Thymus (tissue), 11 donors: ENCODE data around the gene CD99L2. TPM values are rescaled to one million over a fixed set of nuclear protein-coding genes. Genes with fewer than 3 reads are reported as not detected.
"Not testable (repeated sequence)": the region's sequence is repeated elsewhere in the genome, so short reads cannot be mapped to it uniquely, and the experiment has no call there.

Experiments
- DNase-seq, 9 donors: peaks; one replicate each; pipeline ENCODE4 v3.0.0-alpha.2; 2013; ENCODE audit warnings: low spot score in 9 of 9, low read depth in 6 of 9, missing footprints in 1 of 9
- H3K27ac ChIP-seq, 2 donors: one replicate each; pipeline ENCODE4 v1.5.1; 2013; ENCODE audit warnings: control low read depth in 1 of 2, low read depth in 1 of 2, low read length in 1 of 2, mild to moderate bottlenecking in 1 of 2, moderate library complexity in 1 of 2
- H3K27me3 ChIP-seq, 2 donors: one replicate each; pipeline ENCODE4 v1.5.1; 2013; ENCODE audit warnings: low read length in 1 of 2; ENCODE audit not compliant: control insufficient read depth in 2 of 2, insufficient read depth in 1 of 2
- H3K36me3 ChIP-seq, 2 donors: one replicate each; pipeline ENCODE4 v1.5.1; 2013; ENCODE audit warnings: low read length in 1 of 2, mild to moderate bottlenecking in 1 of 2, moderate library complexity in 1 of 2; ENCODE audit not compliant: control insufficient read depth in 2 of 2, insufficient read depth in 2 of 2
- H3K4me1 ChIP-seq, 2 donors: one replicate each; pipeline ENCODE4 v1.5.1; 2013; ENCODE audit warnings: low read length in 2 of 2; ENCODE audit not compliant: control insufficient read depth in 2 of 2, insufficient read depth in 2 of 2
- H3K4me3 ChIP-seq, 2 donors: one replicate each; pipeline ENCODE4 v1.5.1; 2013; ENCODE audit warnings: low read length in 2 of 2, control low read depth in 1 of 2, mild to moderate bottlenecking in 1 of 2
- H3K9me3 ChIP-seq, 2 donors: one replicate each; pipeline ENCODE4 v1.5.1; 2013; ENCODE audit warnings: low read length in 1 of 2, mild to moderate bottlenecking in 1 of 2; ENCODE audit not compliant: control insufficient read depth in 2 of 2, insufficient read depth in 1 of 2
- WGBS: extraction: QIAGEN DNeasy Blood & Tissue Kit; methylation state at CpG from one replicate; pipeline ENCODE4 v1.1.7; 2013; 5-methylcytosine and 5-hydroxymethylcytosine counted together
- polyA plus RNA-seq: library from polyadenylated mRNA; stranded (reverse); fragments of 200-250 nt; gene quantifications from one replicate; pipeline ENCODE4 v1.2.3, GENCODE V29; 2013
- total RNA-seq: library from RNA; stranded (reverse); fragments of 120-200 nt; gene quantifications from one replicate; pipeline ENCODE4 v1.2.4, GENCODE V29; 2013
- donor health status: healthy.

CD99L2 gene
- total and polyA plus RNA-seq, 2 donors: 9.3 to 14.0 TPM

- Histone ChIP-seq H3K27ac (no peak overlapping the region), H3K27me3 (peaks cover 0 to 18% of the 10 kb centered on the region in 2 donors), H3K9me3 (no peaks in the 10 kb centered on the region), H3K4me3 (no peak overlapping the region), H3K4me1 (peaks cover 2 to 6% of the 10 kb centered on the region in 2 donors), H3K36me3 (no peaks in the 10 kb centered on the region)
- 86% methylated on average over 7 of the region's 7 CpGs for WGBS
- DNase-seq: no peak
Observed at GRCh38 chrX:150902434-150903109, 4.1 kb upstream of the CD99L2 start.

DNA sequence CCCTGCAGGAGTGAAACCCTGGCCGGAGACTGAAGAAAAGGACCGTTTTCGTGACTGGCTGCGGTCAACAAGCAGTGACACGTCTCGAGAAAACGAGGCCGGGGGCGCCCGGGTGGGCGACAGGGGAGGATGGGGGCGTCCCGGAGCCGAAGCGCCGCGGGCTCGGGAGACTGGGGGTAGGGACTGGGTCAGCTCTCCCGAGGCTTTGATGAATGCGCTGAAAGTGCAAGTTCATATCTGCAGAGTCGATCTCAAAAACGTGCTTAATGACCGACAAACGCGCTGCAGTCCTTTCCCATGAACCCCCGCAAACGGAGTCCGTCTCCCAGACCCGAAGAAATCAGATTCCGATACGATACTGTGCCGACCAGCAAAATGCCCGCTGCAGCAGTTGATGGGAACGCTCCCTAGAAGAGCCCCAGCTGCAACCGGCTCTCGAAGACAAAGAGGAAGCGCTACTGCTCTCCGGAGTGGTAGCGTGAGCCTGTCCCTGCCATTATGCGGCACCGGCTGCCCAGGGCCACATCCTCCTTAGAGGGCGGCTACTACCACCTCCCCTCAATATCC, 806 bp upstream of the CD99L2 start:
- under 1% methylated on average over 42 of the region's 42 CpGs for WGBS
- Histone ChIP-seq H3K27ac (no peak overlapping the region), H3K4me1 (peaks cover 2 to 6% of the 10 kb centered on the region in 2 donors), H3K9me3 (no peaks in the 10 kb centered on the region), H3K27me3 (peaks cover 0 to 18% of the 10 kb centered on the region in 2 donors), H3K36me3 (no peaks in the 10 kb centered on the region), H3K4me3 (peak overlapping the region; percentile 58 to 75)
- DNase-seq: peak in 6 of 9 donors; percentile 0 to 49 (median 15)

- Histone ChIP-seq H3K4me3 (peak overlapping the region; percentile 55 to 75), H3K27ac (peak overlapping the region in 1 of 2 donors; percentile 42), H3K4me1 (peaks cover 2 to 6% of the 10 kb centered on the region in 2 donors), H3K9me3 (no peaks in the 10 kb centered on the region), H3K36me3 (no peaks in the 10 kb centered on the region), H3K27me3 (peaks cover 0 to 16% of the 10 kb centered on the region in 2 donors)
- peak in 7 of 9 donors; percentile 0 to 57 (median 28) for DNase-seq
- 4% methylated on average over 22 of the region's 22 CpGs for WGBS
Observed at GRCh38 chrX:150897421-150898320, 797 bp downstream of the CD99L2 start.

DNA sequence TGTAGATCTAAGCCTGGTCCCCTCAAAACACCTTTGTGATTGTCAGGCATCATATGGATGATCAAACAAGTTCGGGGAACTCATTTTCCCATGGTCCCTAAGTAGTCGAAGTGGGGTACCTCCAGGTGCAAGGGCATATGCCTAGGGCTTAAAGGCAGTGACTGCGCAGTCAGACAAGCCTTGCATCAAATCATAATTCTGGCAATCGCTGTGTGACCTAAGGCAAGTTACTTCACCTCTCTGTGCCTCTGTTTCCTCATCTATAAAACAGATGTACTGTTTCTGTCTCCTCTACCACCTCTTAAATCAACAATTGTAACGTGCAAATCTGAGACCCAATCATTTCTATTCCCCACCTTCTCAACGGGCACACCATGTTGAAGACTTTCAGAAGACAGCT, 1.8 kb downstream of the CD99L2 start:
- 99% methylated on average over 6 of the region's 6 CpGs for WGBS
- peaks cover 2 to 6% of the 10 kb centered on the region in 2 donors for H3K4me1 ChIP-seq
- no peaks in the 10 kb centered on the region for H3K9me3 ChIP-seq
- no peak for DNase-seq
- H3K27ac ChIP-seq: no peak overlapping the region
- peaks cover 0 to 16% of the 10 kb centered on the region in 2 donors for H3K27me3 ChIP-seq
- no peak overlapping the region for H3K4me3 ChIP-seq
- no peaks in the 10 kb centered on the region for H3K36me3 ChIP-seq

- Histone ChIP-seq H3K27ac (no peak overlapping the region), H3K4me1 (peaks cover 2 to 3% of the 10 kb centered on the region in 2 donors), H3K9me3 (no peaks in the 10 kb centered on the region), H3K27me3 (peaks cover 0 to under 1% of the 10 kb centered on the region in 2 donors), H3K36me3 (no peaks in the 10 kb centered on the region), H3K4me3 (no peak overlapping the region)
- no peak for DNase-seq
- WGBS: 96% methylated on average over 5 of the region's 5 CpGs
Observed at GRCh38 chrX:150893936-150894335, 4.5 kb downstream of the CD99L2 start.

DNA sequence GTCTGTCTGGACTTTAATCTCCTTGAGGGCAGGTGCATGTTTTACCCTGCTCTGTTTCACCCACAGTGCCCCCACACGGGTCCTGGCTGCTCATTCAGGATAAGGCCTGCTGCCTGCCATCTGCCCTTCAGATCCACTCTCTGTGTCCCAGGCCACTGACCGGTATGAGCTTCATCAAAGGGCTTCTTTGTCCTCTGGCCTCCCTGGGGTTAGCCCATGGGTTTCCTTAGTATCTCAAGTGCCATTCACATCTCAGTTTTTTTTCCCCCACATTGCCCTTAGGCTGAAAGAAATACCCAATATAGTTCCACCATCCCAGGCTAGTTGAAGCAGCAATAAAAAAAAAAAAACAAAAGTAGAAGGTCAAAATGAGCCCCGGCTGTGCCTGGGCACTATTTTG, 9.3 kb downstream of the CD99L2 start:
- H3K27me3 ChIP-seq: no peaks in the 10 kb centered on the region
- no peaks in the 10 kb centered on the region for H3K9me3 ChIP-seq
- 100% methylated on average over 3 of the region's 3 CpGs for WGBS

GRCh38 chrX:150887906-150888465, 10.5 kb downstream of the CD99L2 start:
- Histone ChIP-seq H3K27me3 (no peaks in the 10 kb centered on the region), H3K27ac (no peak overlapping the region), H3K9me3 (no peaks in the 10 kb centered on the region), H3K36me3 (no peaks in the 10 kb centered on the region), H3K4me1 (no peaks in the 10 kb centered on the region), H3K4me3 (no peak overlapping the region)
- 98% methylated on average over 6 of the region's 6 CpGs for WGBS
- no peak for DNase-seq

More for the DNA sequence above, 9.3 kb downstream of the CD99L2 start:
- Histone ChIP-seq H3K27ac (no peak overlapping the region), H3K4me1 (no peaks in the 10 kb centered on the region), H3K4me3 (no peak overlapping the region), H3K36me3 (no peaks in the 10 kb centered on the region)
- DNase-seq: no peak

DNA sequence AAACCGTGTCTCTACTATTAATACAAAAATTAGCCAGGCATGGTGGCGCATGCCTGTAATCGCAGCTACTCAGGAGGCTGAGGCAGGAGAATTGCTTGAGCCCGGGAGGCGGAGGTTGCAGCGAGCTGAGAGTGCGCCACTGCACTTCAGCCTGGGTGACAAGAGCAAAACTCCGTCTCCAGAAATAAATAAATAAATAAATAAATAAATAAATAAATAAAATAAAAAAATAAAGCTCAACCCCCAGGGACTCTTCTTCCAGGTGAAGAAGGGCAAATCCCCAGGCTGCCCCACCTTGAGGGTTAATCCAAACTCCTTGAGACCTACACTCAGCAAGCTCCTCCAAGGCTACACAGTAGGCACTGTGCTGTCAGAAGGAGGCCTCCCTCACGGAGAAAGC, 11.2 kb downstream of the CD99L2 start:
- 98% methylated on average over 9 of the region's 9 CpGs for WGBS
- not testable (repeated sequence) for H3K36me3 ChIP-seq, H3K4me1 ChIP-seq, H3K27me3 ChIP-seq, H3K27ac ChIP-seq, H3K4me3 ChIP-seq, DNase-seq, H3K9me3 ChIP-seq
